IPS-11a (cell line): ENCODE measurements around the gene LSM5.

ENCODE experiments used
- H3K4me3 ChIP-seq: one replicate; pipeline ENCODE4 v1.5.1; 2013; ENCODE audit warnings: low read depth, low read length, control low read depth

Gene LSM5

DNA sequence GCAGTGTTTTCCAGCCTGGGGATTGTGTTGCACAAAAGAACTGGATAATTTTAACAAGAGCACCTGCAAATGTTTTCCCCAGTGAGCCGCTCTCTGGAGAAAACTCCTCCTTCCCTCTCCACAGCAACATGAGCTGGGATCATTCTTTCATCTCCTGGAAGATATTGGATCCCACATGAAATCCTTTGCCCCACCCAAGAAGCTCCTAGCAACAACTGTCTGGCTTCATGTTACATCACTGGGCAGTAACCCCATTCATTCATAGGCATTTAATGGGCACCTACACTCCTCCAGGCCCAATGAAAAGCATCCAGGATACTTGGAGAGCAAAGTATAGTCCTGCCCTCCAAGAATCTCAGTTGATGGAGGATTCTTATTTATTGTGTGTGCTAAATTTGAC, 27.2 kb downstream of the LSM5 start:
- no peak overlapping the region for H3K4me3 ChIP-seq

DNA sequence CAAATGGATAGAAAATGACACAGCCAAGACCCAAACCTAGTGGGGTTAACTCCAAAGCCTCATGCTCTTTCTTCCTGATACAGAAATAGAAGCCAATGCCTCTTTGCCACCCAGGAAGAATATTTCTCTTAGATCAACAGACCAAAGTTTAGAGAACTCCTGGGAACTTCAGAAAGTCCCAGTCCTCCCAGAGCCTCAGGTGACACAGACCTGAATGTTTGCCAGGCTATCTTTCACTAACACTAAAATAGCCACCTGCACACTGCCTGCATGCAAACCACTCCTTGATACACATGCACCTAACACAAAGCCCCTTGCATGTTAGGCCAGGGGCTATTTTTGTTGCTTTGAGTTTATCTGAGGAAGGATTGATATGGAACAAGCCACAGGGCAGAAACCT, 27.7 kb downstream of the LSM5 start:
- H3K4me3 ChIP-seq: no peak overlapping the region

DNA sequence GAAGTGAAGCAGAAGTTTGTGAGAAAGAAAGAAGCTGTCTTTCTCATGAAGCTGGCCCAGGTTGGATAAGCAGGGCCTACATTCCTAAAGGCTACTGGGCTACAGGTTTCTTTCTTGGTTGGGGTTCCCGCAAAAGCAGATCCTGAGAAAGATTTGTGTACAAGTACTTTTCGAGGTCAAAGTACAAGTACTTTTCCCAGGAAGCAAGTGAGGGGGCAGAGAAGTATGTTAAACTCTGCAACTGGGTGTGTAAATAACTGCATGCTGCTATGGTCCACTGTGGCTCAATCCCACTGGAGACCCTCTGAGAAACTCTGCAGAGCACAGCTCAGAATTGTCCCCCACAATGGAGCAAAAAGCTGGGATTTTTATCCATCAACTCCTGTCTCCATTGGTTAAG, 28.7 kb downstream of the LSM5 start:
- no peak overlapping the region for H3K4me3 ChIP-seq

DNA sequence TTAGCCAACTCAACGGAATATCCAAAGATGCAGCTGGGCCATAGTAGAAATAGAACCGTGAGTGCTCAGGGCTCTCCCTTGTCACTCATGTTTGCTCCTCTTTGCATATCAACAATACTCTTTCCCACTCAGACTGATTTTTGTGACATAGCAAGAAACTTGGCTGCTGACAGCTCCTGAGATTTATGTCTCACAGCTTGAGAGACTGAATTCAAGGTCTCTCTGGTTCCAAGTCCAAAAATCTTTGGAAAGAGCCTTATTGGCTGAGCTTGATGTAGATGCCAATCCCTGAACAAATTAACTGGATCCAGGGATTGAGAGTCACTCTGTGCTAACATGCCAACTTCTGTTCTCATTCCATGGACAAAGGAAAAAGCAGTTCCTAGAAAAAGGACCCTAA, 30.4 kb downstream of the LSM5 start:
- H3K4me3 ChIP-seq: no peak overlapping the region

DNA sequence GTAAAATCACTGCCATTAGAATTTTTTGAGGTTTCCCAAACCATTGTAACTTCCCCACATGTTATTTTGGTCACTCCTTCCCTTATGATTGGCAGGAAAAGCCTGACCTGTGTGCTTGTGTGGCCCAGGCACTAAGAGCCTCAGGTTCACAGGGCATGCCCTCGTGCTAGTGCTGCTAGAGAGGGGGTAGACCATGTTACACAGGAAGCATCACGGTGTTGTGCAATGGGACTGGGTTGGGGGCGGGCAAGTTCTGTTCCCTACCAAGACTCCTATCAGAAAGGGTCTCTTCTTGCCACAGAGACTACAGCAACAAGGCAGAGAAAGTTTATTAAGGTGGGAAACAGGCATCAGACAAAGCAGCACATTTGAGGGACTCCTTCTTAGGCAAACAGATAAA, 32.2 kb downstream of the LSM5 start:
- no peak overlapping the region for H3K4me3 ChIP-seq

DNA sequence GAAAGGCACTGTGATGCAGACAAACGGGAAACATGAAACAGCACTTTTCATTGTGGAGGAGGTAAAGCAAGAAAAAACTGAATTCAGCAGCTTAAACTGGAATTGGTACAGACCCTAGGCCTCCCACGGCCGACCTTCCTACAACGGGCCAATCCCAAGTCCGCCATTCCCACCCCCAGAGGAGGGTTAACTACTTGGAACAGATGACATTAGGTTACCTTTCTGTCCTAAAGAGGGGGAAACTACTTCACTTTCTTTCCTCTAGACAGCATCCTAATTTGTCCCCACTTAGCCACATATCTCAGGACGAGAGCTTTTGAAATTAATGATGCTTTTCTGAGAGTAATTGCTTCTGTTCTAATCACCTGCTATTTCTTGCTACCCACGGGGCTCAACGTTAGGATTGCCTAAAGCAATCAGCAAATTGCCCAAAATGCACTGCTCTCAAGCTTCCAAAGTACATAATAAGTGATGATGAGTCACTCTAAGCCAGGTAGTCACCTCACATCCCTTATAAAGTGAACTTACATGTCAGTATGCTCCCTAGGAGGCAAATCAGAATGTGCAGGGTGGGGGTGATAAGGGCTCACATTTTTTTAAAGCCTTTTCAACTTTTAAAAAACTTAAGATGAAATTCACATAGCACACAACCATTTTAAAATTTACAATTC, 36.7 kb downstream of the LSM5 start:
- no peak overlapping the region for H3K4me3 ChIP-seq

DNA sequence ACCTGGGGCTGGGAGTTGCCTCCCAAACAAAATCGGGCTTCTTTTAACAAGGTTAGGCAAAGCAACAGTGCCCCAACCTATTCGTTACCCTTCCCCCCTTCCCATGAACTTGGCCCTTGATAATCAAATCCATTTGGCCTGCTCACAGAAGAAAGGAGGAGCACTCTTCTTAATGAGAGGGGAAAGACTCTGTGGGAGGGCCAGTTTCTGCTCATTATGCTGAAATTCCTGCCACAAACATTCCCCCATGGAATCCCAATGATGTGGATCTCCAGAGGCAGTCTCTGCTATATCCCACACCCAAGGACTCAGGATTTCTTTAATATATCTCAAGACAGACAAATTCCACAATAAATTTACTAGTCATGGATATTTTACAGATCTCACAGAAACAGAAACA, 43.0 kb downstream of the LSM5 start:
- H3K4me3 ChIP-seq: no peak overlapping the region

DNA sequence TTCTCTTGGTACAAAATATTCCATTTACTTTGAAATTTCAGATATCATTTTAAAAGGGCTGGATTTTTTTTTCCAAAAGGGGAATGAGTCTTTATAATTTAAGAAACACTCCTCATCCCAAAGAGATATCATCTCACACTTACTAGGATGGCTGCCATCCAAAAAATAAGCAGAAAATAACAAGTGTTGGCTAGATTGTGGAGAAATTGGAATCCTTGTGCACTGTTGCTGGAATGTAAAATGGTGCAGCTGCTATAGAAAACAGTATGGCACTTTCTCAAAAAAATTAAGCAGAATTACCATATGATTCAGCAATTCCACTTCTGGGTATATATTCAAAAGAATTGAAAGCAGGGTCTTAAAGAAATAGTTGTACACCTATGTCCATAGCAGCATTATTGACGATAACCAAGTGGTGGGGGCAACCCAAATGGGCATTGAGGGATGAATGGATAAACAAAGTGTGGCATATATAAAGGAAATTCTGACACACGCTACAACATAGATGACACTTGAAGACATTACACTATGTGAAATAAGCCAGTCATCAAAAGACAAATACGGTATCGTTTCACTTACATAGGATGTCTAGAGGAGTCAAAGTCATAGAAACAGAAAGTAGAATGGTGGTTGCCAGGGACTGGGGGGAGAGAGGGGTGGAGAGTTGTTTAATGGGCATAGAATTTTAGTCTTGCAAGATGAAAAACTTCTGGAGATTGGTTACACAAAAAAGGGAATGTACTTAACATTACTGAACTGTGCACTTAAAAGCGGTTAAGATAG, 53.8 kb downstream of the LSM5 start:
- no peak overlapping the region for H3K4me3 ChIP-seq
